PC-9 (cell line): ENCODE results near the gene NSL1.

Experiments
- CTCF ChIP-seq: fragments of 200-600 bp; sonication (generic); conservative IDR thresholded peaks from 2 replicates; pipeline ENCODE4 v1.6.1; 2017; ENCODE audit warnings: mixed run types, antibody characterized with exemption, mild to moderate bottlenecking, moderate library complexity
- EZH2 ChIP-seq: fragments of 200-600 bp; sonication (generic); IDR thresholded peaks from 2 replicates; pipeline ENCODE4 v1.8.0; 2017; ENCODE audit warnings: antibody characterized with exemption, low read depth

GRCh38 chr1:212785871-212786270 is 5.7 kb downstream of the NSL1 start:
- TF ChIP-seq CTCF (no peak), EZH2 (no peak)
